HG02943 (cell line): Measurements from ENCODE around the gene CDC25B.
"Not testable (repeated sequence)": the region's sequence is repeated elsewhere in the genome, so short reads cannot be mapped to it uniquely, and the experiment has no call there.

Experiments used
- ATAC-seq: cut with Tn5 transposase; IDR thresholded peaks from one replicate; pipeline ENCODE4 v1.9.1; 2021; ENCODE audit warnings: mild to moderate bottlenecking, low read depth, moderate library complexity; ENCODE audit not compliant: unreplicated experiment

CDC25B gene

DNA sequence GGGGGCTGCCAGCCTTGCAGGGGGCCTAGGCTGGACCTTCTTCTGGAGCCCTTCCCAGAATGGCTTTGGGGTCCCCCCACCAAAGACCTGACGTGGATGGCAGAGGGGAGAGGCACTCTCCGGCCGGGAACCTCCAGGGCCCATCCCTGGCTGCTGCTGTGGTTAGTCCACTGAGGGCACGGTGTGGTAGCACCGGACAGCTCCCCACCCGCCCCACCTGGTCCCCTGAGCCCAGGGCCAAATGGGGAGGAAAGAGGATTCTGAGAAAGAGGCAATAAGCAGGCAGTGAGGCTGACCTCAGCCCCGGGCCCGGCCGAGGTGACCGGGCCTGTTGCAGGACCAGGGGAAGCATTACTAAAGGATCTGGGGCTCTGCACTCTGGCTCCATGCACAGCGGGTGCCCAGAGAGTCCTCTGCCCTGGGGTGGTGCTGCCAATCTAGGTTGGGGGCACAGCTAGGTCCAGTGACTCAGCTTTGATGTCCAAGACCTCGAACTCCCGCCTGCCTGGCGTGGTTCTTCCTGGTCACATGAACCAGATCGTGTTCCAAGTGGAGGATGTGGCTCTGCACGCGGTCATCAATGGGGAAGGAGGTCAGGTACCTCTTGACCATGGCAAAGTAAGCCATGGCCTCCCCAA lies 11.8 kb upstream of the CDC25B start:
- no peak for ATAC-seq

DNA sequence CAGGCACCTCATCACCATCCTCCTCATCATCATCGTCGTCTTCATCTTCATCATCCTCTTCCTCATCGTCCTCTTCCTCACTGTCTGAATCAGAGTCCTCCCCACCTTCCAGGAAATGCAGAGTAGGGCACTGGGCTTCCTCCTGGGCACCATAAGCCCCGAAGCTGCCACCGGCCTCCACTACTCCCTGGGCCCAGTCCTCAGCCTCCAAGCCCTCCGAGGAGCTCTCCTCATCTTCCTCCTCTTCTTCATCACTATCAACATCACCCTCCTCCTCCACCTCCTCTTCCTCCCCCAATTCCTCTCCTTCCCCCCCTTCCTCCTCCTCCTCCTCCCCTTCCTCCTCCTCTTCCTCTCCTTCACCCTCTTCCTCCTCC lies 11.3 kb upstream of the CDC25B start:
- ATAC-seq, result no peak

DNA sequence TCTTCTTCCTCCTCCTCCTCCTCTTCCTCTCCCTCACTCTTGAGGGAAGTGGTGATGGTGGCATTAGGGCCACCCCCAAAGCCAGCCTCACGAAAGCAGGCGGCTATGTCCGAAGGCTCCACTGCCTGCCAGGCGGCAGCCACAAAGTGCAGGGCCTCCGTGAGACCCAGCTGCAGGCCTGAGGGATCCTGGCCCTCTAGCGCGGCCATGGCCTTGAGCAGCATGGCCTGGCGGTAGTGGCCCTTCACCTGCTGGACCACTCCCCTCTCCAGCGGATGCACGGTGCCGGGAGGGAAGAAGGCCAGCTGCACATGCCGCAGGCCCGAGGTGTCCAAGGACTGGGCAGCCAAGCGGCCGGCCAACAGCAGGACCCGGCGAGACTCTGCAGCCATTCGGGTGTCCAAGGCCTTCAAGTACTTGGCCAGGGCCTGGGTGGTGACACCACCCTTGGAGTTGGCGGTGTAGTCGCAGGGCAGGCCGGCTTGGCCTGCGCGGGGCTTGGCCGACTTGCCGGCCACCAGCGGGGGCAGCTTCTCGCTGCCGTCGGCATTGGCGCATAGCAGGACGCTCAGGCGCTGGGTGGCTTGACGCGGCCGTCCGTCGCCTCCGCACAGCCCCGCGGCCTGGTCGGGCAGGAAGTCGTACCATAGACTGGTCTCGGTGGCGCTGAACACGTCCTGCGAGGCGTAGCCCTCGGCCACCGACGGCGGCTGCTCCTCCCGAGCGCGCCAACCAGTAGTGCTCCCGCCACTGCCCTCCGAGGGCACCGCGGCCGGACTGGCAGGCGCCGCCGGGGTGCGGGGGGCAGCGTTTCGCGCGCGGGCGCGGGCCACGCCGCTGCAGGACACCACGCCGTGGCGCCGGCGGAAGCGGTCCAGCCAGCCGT lies 10.6 kb upstream of the CDC25B start:
- ATAC-seq, result no peak

DNA sequence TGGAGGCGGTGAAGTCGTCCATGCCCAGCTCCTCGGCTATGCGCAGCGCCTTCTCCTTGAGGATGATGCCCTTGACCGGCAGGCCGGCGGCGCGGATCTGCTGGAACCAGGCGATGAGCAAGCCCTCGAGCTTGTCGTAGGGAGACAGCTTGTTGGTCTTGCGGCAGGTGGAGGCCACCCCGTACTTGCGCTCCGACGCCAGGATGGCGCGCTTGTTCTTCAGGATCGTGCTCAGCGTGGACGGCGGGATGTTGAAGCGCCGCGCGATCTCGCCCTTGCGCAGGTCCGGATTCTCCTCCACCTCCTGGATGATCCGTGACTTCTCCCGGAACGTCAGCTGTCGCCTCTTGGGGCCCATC lies 10.0 kb upstream of the CDC25B start:
- no peak for ATAC-seq

DNA sequence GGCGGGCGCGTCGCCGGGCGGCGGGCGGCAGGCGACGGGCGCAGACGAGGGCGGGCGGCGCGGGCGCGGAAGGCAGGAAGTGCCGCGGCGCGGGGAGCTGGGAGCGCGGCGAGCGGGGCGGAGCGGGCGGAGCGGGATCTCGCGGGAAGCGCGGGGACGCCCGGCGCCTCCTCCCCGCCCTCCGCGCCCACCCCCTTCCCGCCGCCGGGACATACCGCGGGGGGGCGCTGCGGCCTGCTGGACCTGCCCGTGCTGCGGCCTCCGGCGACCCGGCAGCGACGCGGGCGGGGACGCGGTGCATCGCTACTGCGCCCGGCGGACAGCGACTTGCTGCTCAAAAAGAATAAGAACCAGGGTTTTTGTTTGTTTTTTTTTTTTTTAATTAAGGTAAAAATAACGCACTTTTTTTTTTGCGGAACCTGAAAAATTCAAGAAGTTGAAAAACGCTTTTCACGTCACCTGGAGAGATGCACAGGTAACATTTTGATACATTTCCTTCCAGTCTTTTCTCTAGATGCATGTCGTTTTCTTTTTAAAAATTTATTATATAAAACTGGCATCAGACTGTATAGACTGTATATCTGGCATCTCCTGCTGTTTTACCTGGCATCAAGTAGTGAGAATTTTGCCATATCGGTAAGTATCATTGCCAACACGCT lies 9.3 kb upstream of the CDC25B start, which contains the start of gene CENPB:
Gene CENPB, minus strand, starts transcription at position 76 of the 659 bp plus-strand sequence. CDS start 257 bp downstream, outside the sequence.
- peak; percentile 64 for ATAC-seq

DNA sequence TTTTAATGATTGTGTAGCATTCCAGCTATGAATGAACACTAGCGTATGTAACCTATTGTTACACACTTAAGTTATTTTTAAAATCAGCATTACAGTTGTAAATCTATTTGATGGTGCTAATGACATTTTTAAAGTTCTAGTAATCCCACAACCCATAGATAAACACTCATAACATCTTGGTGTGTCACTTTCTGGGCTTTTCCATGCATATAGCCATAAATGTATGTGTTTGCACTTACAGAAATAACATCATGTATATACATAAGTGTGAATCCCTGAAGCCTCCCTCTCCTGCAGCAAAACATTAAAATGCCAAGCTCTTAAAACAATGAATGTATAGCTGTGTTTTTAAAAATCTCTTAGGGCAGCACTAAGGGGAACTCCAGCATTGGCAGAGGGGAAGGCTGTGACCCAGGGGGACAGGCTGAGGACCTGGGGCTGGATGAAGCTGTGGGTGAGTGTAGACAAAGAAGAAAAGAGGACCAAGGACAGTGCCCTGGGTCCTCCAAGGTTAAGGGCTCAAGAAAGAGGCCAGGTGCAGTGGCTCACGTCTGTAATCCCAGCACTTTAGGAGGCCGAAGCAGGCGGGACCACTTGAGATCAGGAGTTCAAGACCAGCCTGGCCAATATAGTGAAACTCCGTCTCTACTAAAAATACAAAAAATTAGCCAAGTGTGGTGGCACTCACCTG lies 8.6 kb upstream of the CDC25B start:
- ATAC-seq, result no peak

DNA sequence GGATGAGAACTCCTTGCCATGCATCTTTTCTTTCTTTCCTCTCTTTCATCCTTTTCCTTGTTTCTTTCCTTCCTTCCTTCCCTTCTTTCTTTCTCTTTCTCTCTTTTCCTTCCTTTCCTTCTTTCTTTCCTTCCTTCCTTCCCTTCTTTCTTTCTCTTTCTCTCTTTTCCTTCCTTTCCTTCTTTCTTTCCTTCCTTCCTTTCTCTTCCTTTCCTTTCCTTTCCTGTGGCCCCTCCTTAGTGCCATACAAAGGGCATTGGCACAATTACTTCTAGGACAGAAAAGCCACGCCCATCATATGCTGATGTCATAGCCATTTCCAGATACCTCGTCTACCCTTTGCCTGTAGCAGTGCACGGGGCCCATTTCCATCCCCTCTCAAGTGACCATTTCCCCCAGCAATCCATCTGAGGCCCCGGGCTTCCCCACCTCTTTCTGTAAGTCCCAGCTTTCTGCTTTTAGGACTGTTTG lies 7.4 kb upstream of the CDC25B start:
- no peak for ATAC-seq

DNA sequence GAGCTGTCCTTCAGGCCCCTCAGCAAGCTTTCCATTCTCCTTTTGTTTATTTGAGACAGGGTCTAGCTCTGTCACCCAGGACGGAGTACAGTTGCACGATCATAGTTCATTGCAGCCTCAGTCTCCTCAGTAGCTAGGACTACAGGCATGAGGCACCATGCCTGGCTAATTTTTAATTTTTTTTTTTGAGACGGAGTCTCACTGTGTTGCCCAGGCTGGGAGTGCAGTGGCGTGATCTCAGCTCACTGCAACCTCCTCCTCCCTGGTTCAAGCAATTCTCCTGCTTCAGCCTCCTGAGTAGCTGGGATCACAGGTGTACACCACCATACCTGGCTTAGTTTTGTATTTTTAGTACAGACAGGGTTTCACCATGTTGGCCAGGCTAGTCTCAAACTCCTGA lies 6.9 kb upstream of the CDC25B start:
- not testable (repeated sequence) for ATAC-seq

DNA sequence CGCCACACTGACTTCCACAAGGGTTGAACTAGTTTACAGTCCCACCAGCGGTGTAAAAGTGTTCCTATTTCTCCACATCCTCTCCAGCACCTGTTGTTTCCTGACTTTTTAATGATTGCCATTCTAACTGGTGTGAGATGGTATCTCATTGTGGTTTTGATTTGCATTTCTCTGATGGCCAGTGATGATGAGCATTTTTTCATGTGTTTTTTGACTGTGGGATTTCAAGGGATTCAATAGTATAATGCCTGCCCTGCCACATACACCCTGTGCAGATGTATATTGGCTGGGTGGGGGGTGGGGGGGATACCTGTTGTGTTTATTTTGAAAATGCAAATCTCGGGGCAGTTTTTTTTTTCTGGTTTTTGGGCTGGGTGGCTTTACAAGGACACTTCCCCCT lies 1.9 kb upstream of the CDC25B start:
- ATAC-seq, result not testable (repeated sequence)

DNA sequence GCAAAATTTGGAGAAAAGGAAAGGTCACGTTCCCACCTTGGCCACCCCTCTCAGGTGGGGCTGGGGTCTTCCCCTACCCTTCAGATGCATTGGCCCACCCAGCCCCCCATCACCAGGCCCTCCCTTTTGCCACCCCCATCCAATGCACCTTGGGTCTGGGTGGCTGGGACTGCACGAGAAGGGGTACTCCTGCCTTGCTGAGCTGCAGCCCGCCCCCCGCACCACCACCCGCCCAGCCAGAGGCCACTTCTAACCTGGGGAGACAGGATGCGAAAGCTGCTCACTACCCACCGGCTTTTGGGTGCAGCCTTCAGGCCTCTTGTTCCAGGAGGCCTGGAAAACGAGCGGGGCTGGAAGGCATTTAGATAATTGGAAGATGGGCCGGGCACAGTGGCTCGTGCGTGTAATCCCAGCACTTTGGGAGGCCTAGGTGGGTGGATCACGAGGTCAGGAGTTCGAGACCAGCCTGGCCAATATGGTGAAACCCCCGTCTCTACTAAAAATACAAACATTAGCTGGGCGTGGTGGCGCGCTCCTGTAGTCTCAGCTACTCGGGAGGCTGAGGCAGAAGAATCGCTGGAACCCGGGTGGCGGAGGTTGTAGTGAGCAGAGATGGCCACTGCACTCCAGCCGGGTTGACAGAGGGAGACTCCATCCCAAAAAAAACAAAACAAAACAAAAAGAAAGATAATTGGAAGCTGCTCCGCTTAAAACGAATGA lies 1.2 kb upstream of the CDC25B start:
- ATAC-seq, result no peak

DNA sequence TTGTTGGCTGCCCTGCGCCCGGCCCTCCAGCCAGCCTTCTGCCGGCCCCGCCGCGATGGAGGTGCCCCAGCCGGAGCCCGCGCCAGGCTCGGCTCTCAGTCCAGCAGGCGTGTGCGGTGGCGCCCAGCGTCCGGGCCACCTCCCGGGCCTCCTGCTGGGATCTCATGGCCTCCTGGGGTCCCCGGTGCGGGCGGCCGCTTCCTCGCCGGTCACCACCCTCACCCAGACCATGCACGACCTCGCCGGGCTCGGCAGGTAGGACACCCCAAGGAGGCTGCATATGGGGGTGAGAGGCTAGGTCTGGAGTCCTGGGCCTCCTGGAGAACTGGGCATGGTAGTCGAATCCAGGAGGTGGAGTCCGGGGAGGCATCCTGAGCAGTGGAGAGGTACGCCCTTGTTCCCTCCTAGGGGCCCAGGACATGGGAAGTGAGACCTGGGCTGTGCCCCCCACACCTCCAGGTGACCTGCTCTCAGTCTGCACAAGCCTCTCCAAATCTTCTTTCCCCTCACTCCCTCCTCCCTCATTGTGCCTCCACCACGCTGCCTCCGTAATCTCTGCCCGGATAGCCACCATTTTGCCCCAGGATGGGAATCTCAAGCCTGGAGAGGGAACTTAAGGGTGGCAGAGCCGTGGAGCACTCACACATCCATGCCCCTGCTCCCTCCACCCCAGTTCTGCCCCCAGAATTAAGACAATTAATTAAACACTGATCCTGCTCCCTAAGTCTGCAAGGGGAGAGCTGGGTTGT lies 541 bp downstream of the CDC25B start:
- ATAC-seq, result peak; percentile 14

DNA sequence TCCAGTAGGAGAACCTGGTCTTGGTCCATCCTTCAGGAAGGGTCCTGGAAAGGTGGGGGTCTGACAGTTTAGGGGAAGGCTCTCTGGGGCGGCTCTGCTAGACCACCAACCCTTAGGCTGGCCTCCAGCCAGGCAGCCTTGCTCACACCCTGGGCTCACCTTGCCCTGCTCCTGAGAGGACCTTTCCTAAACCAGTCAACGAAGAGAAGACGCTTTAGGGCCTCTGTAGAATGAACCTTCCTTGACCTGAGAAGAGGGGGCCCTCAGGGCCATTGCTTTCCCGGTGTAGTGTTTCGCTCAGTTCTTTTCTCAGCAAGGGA lies 1.1 kb downstream of the CDC25B start:
- no peak for ATAC-seq

DNA sequence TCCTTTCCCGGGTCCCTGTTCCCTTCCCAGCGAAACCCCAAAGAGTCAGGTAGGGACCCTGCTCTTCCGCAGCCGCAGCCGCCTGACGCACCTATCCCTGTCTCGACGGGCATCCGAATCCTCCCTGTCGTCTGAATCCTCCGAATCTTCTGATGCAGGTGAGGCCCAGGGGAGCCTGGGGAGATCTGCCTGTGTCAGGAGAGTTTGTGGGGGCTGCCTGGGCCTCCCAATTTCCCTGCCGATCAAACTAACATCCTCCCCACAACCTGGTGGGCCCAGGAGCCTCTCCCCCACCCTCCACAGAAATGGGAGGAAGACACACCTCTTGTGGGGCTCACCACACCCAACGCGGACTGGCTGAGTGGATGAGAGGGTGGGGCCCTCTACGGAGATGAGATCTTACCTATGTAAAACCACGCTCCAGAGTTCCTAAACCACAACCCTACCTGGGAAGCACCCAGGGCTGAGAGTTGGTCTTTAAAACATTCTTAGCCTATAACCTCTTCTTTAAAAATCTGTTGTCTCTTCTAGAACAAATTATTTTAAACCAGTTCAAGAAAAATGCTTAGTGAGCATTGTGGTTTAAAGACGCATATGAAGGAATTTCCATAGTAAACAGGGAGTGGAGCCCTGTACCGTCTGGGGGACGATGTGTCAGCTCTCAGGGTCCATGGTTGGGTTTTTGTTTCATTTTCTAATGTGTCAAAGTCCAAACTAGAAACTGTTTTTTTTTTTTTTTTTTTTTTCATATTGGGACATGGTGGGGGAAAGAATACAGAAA lies 1.7 kb downstream of the CDC25B start:
- no peak for ATAC-seq

DNA sequence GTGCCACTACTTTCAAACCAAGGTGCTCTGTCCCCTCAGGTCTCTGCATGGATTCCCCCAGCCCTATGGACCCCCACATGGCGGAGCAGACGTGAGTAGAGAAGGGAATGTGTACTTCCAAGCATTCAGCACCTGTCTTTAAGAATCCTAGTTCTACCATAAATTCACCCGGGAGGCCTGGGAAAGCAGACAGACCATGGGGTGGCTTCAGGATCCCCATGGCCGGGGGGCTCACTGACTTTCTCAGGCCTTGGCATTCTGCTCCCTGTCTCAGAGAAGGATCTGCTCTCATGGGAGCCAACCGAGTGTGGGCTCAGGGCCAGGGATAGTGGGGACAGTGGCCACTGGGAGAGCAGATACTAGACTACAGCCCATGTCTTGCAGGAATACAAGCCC lies 2.3 kb downstream of the CDC25B start:
- ATAC-seq, result no peak

DNA sequence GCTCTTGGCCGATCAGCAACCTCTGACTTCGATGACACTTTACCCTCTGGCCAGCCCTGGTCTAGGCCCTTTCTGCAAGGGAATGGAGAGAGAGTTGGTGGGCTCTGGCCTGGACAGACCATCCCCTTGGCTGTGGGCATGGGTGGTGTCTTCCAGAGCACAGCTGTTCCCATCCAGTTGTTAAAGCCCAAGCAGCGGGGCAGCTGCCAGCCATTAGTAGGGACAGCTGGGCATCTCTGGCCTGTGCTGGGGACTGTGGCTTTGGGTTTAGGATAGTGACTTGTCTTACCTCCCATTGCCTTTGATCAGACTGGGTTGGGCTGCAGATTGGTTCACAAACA lies 2.8 kb downstream of the CDC25B start:
- ATAC-seq, result no peak

DNA sequence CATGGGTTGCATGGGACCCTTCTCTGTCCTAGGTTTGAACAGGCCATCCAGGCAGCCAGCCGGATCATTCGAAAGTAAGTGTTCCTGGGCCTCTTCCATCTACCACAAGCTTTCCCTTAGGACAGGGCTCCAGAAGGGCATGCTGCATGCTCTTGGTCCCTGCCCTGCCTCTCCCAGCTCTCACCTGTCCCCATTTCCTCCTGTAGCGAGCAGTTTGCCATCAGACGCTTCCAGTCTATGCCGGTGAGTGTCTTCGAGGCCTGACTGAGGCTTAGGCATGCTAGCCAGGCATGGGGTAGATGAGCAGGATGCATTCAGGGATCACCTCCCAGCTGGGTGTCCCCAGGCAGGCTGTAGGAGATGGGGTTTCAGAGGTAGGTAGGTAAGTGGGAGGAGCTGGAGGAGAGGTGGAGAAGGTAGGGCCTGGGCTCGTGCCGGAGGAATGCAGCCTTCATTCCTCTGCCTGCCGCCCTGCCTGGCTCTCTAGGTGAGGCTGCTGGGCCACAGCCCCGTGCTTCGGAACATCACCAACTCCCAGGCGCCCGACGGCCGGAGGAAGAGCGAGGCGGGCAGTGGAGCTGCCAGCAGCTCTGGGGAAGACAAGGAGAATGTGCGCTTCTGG lies 4.3 kb downstream of the CDC25B start:
- no peak for ATAC-seq

DNA sequence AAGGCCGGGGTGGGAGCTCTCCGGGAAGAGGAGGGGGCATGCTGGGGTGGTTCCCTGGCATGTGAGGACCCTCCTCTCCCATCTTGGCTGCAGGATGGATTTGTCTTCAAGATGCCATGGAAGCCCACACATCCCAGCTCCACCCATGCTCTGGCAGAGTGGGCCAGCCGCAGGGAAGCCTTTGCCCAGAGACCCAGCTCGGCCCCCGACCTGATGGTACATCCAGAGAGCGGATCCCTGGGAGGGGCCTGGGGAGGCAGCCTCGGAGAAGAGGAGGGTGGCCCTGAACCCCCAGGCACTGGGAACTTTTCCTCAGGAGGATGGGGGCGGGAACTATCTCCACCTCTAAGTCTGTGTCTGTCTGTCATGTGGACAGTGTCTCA lies 4.8 kb downstream of the CDC25B start:
- no peak for ATAC-seq

DNA sequence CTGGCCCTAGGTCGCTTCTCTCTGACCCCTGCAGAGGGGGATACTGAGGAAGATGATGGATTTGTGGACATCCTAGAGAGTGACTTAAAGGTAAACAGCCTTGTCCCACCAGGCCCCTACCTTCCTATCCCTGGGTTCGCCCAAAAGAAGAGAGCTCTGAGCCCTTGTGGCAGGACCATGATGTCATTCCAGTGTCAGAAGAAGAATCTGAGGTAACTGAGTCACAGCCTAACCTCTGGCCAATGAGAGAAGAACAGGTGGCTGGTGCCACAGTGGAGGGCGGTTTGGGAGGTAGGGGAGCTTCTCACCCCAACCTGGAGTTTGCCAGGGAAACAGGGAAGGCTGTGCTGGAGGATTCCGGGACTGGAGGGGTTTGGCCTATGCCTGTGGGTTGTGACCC lies 5.2 kb downstream of the CDC25B start:
- ATAC-seq, result no peak

DNA sequence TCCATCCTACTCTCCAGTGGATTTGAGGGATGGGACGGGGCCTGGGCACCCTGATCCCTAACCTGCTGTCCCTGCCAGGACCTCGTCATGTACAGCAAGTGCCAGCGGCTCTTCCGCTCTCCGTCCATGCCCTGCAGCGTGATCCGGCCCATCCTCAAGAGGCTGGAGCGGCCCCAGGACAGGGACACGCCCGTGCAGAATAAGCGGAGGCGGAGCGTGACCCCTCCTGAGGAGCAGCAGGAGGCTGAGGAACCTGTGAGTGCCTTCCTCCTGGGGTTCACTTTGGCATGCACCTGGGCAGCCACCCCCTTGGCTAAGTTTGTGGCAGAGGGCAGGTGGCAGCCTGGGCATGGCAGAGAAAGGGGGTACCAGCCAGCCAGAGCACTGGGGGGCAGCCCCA lies 5.7 kb downstream of the CDC25B start:
- no peak for ATAC-seq
